WTC11 (cell line): ENCODE results near the gene BTBD8. TPM values are rescaled to one million over a fixed set of nuclear protein-coding genes. Genes with fewer than 3 reads are reported as not detected.

Experiments used
- ATAC-seq: fragments of 200-7000 bp; cut with Tn5 transposase; 2 replicates; pipeline ENCODE4 v1.10.0; 2021; ENCODE audit warnings: mild to moderate bottlenecking, moderate library complexity
- CTCF ChIA-PET: fragments of 300-600 bp; sonication (Branson Sonifier 250); formaldehyde crosslinking; loops from one replicate; lab custom pipeline; 2021; ENCODE audit warnings: antibody characterized with exemption; lab: Charles Lee
- POLR2A ChIA-PET: fragments of 350-600 bp; sonication (Branson Sonifier 250); formaldehyde crosslinking; loops from one replicate; lab custom pipeline; 2021; ENCODE audit warnings: antibody characterized with exemption; lab: Charles Lee
- DNase-seq: peaks from one replicate; pipeline ENCODE4 v3.0.0; 2021; ENCODE audit warnings: low spot score
- H3K27ac Mint-ChIP-seq: 2 replicates; pipeline ENCODE4 v1.8.0; 2021; ENCODE audit warnings: mixed read lengths
- H3K27me3 Mint-ChIP-seq: 2 replicates; pipeline ENCODE4 v1.8.0; 2021; ENCODE audit warnings: low read depth, mild to moderate bottlenecking, moderate library complexity, mixed read lengths
- H3K36me3 Mint-ChIP-seq: 2 replicates; pipeline ENCODE4 v1.8.0; 2021; ENCODE audit warnings: mixed read lengths
- H3K4me1 Mint-ChIP-seq: 2 replicates; pipeline ENCODE4 v1.8.0; 2022; ENCODE audit warnings: mixed read lengths
- H3K4me3 Mint-ChIP-seq: 2 replicates; pipeline ENCODE4 v1.8.0; 2021; ENCODE audit warnings: mild to moderate bottlenecking, moderate library complexity, mixed read lengths
- H3K9me3 Mint-ChIP-seq: 2 replicates; pipeline ENCODE4 v1.8.0; 2021; ENCODE audit warnings: mixed read lengths
- AFF4 ChIP-seq: sonication (generic); formaldehyde crosslinking; IDR thresholded peaks from 2 replicates; pipeline ENCODE4 v1.8.1; 2023; ENCODE audit warnings: mild to moderate bottlenecking, missing genetic modification reagents, borderline replicate concordance
- ATF1 ChIP-seq: sonication (generic); formaldehyde crosslinking; IDR thresholded peaks from 2 replicates; pipeline ENCODE4 v1.8.1; 2023; ENCODE audit warnings: mild to moderate bottlenecking, moderate library complexity, missing genetic modification reagents
- ATF3 ChIP-seq: sonication (generic); formaldehyde crosslinking; conservative IDR thresholded peaks from 2 replicates; pipeline ENCODE4 v1.8.1; 2022; ENCODE audit warnings: mild to moderate bottlenecking, missing genetic modification reagents
- CBFB ChIP-seq: sonication (generic); formaldehyde crosslinking; IDR thresholded peaks from 2 replicates; pipeline ENCODE4 v1.8.1; 2022; ENCODE audit warnings: mild to moderate bottlenecking, low read depth, missing genetic modification reagents
- CREM ChIP-seq: sonication (generic); formaldehyde crosslinking; IDR thresholded peaks from 2 replicates; pipeline ENCODE4 v1.8.1; 2022; ENCODE audit warnings: mild to moderate bottlenecking, missing genetic modification reagents, moderate library complexity
- E2F1 ChIP-seq: sonication (generic); formaldehyde crosslinking; IDR thresholded peaks from 2 replicates; pipeline ENCODE4 v1.8.0; 2022; ENCODE audit warnings: mild to moderate bottlenecking, missing genetic modification reagents
- ETV6 ChIP-seq: sonication (generic); formaldehyde crosslinking; IDR thresholded peaks from 2 replicates; pipeline ENCODE4 v1.8.1; 2022; ENCODE audit warnings: mild to moderate bottlenecking, missing genetic modification reagents
- GABPB1 ChIP-seq: sonication (generic); formaldehyde crosslinking; IDR thresholded peaks from 2 replicates; pipeline ENCODE4 v1.8.1; 2023; ENCODE audit warnings: mild to moderate bottlenecking, missing genetic modification reagents
- HMGXB4 ChIP-seq: sonication (generic); formaldehyde crosslinking; IDR thresholded peaks from 2 replicates; pipeline ENCODE4 v1.8.1; 2023; ENCODE audit warnings: mild to moderate bottlenecking, moderate library complexity, missing genetic modification reagents
- IRF2 ChIP-seq: sonication (generic); formaldehyde crosslinking; IDR thresholded peaks from 2 replicates; pipeline ENCODE4 v1.8.0; 2022; ENCODE audit warnings: low read depth, missing genetic modification reagents, borderline replicate concordance
- NFATC4 ChIP-seq: fragments of 250-450 bp; sonication (Bioruptor Pico); IDR thresholded peaks from 2 replicates; pipeline ENCODE4 v1.9.0; 2021; ENCODE audit warnings: mild to moderate bottlenecking
- NFYB ChIP-seq: sonication (generic); formaldehyde crosslinking; conservative IDR thresholded peaks from 2 replicates; pipeline ENCODE4 v1.8.0; 2022; ENCODE audit warnings: low read depth, missing genetic modification reagents
- NR1H2 ChIP-seq: sonication (generic); formaldehyde crosslinking; IDR thresholded peaks from 2 replicates; pipeline ENCODE4 v1.9.0; 2021; ENCODE audit warnings: mild to moderate bottlenecking, moderate library complexity, missing genetic modification reagents
- NR3C1 ChIP-seq: sonication (generic); formaldehyde crosslinking; conservative IDR thresholded peaks from 2 replicates; pipeline ENCODE4 v1.8.1; 2023; ENCODE audit warnings: low read depth, mild to moderate bottlenecking, missing genetic modification reagents
- PRDM15 ChIP-seq: sonication (generic); formaldehyde crosslinking; IDR thresholded peaks from 2 replicates; pipeline ENCODE4 v1.8.0; 2022; ENCODE audit warnings: missing genetic modification reagents
- SMAD4 ChIP-seq: sonication (generic); formaldehyde crosslinking; IDR thresholded peaks from 2 replicates; pipeline ENCODE4 v1.8.0; 2022; ENCODE audit warnings: mild to moderate bottlenecking, missing genetic modification reagents
- SP1 ChIP-seq: sonication (generic); formaldehyde crosslinking; conservative IDR thresholded peaks from 2 replicates; pipeline ENCODE4 v1.8.1; 2022; ENCODE audit warnings: missing genetic modification reagents
- TEAD1 ChIP-seq: sonication (generic); formaldehyde crosslinking; IDR thresholded peaks from 2 replicates; pipeline ENCODE4 v1.8.0; 2022; ENCODE audit warnings: mild to moderate bottlenecking, missing genetic modification reagents
- ZBTB21 ChIP-seq: sonication (generic); formaldehyde crosslinking; IDR thresholded peaks from 2 replicates; pipeline ENCODE4 v1.8.1; 2023; ENCODE audit warnings: mild to moderate bottlenecking, missing genetic modification reagents, borderline replicate concordance
- ZNF263 ChIP-seq: sonication (generic); formaldehyde crosslinking; IDR thresholded peaks from 2 replicates; pipeline ENCODE4 v1.8.1; 2022; ENCODE audit warnings: low read depth, mild to moderate bottlenecking, moderate library complexity, missing genetic modification reagents
- ZNF512 ChIP-seq: sonication (generic); formaldehyde crosslinking; IDR thresholded peaks from 2 replicates; pipeline ENCODE4 v1.8.1; 2022; ENCODE audit warnings: missing genetic modification reagents, borderline replicate concordance
- total RNA-seq: library from RNA; stranded (reverse); gene quantifications from 3 replicates; pipeline ENCODE4 v1.2.3, GENCODE V29; 2021

The BTBD8 gene
- total RNA-seq, 1 experiment from 2014 or later: 3.7 TPM

GRCh38 chr1:92154934-92155333 is 74.8 kb downstream of the BTBD8 start:
- CTCF ChIA-PET: no interaction called here
- peaks cover 26% of the 10 kb centered on the region for H3K9me3 Mint-ChIP-seq
- TF ChIP-seq IRF2 (CRISPR knock-in tag) (no peak), ETV6 (no peak), PRDM15 (CRISPR knock-in tag) (no peak), CBFB (CRISPR knock-in tag) (no peak), SMAD4 (CRISPR knock-in tag) (no peak), SP1 (CRISPR knock-in tag) (no peak), ATF3 (CRISPR knock-in tag) (no peak)
- TF ChIP-seq, all 79 proteins: peak for 0
- ATAC-seq: no peak
- H3K4me1 Mint-ChIP-seq: no peaks in the 10 kb centered on the region
- DNase-seq: no peak
- no peak overlapping the region for H3K27ac Mint-ChIP-seq
- H3K4me3 Mint-ChIP-seq: no peak overlapping the region
- POLR2A ChIA-PET: no interaction called here
- peaks cover 18% of the 10 kb centered on the region for H3K36me3 Mint-ChIP-seq
- H3K27me3 Mint-ChIP-seq: peaks cover 3% of the 10 kb centered on the region; the same call in 1 of the 2 replicates

GRCh38 chr1:92159593-92159992 is 79.4 kb downstream of the BTBD8 start:
- no peak overlapping the region for H3K4me3 Mint-ChIP-seq
- CTCF ChIA-PET: no interaction called here
- DNase-seq (no peak), ATAC-seq (no peak)
- H3K4me1 Mint-ChIP-seq: no peaks in the 10 kb centered on the region
- peaks cover 3% of the 10 kb centered on the region; the same call in 1 of the 2 replicates for H3K27me3 Mint-ChIP-seq
- H3K9me3 Mint-ChIP-seq: peaks cover 36% of the 10 kb centered on the region
- POLR2A ChIA-PET: no interaction called here
- no peak overlapping the region for H3K27ac Mint-ChIP-seq
- TF ChIP-seq ZBTB21: no peak
- TF ChIP-seq AFF4 (CRISPR knock-in tag): no peak
- TF ChIP-seq NR1H2 (CRISPR knock-in tag): no peak
- no peak for TF ChIP-seq NR3C1 (CRISPR knock-in tag)
- no peak for TF ChIP-seq IRF2 (CRISPR knock-in tag)
- no peak for TF ChIP-seq ATF1 (CRISPR knock-in tag)
- TF ChIP-seq GABPB1 (CRISPR knock-in tag): no peak
- no peak for TF ChIP-seq NFYB (CRISPR knock-in tag)
- peaks cover 26% of the 10 kb centered on the region for H3K36me3 Mint-ChIP-seq

- Mint-ChIP-seq H3K4me1 (no peaks in the 10 kb centered on the region), H3K27ac (no peak overlapping the region), H3K4me3 (no peak overlapping the region), H3K27me3 (no peaks in the 10 kb centered on the region), H3K9me3 (peaks cover 9% of the 10 kb centered on the region), H3K36me3 (peaks cover 4% of the 10 kb centered on the region; the same call in 1 of the 2 replicates)
- ChIA-PET CTCF (no interaction called here), POLR2A (no interaction called here)
- DNase-seq (no peak), ATAC-seq (no peak)
- TF ChIP-seq NFATC4 (no peak), ZNF512 (CRISPR knock-in tag) (no peak), E2F1 (no peak), TEAD1 (no peak), HMGXB4 (CRISPR knock-in tag) (no peak), ZNF263 (no peak), CREM (CRISPR knock-in tag) (no peak)
Measured at GRCh38 chr1:92165389-92165788, 85.2 kb downstream of the BTBD8 start.
